Measurements from ENCODE around the gene CHST8.

Gene CHST8

GRCh38 chr19:33719366-33720154 lies 97.8 kb downstream of the CHST8 start:
- DNase-seq = no peak

GRCh38 chr19:33720155-33720493 lies 98.4 kb downstream of the CHST8 start:
- DNase-seq = no peak

GRCh38 chr19:33720691-33721682 lies 99.2 kb downstream of the CHST8 start:
- DNase-seq = no peak

GRCh38 chr19:33721735-33722297 lies 100.1 kb downstream of the CHST8 start:
- no peak for DNase-seq

- no peak for DNase-seq
Observed at GRCh38 chr19:33722456-33723239, 100.9 kb downstream of the CHST8 start.

GRCh38 chr19:33723512-33723911 lies 101.8 kb downstream of the CHST8 start:
- no peak for DNase-seq

- DNase-seq = no peak
Observed at GRCh38 chr19:33724021-33724720, 102.4 kb downstream of the CHST8 start.

- no peak for DNase-seq
Observed at GRCh38 chr19:33724721-33725060, 102.9 kb downstream of the CHST8 start.

GRCh38 chr19:33725567-33725966 lies 103.8 kb downstream of the CHST8 start:
- no peak for DNase-seq

GRCh38 chr19:33726756-33727155 lies 105.0 kb downstream of the CHST8 start:
- DNase-seq = no peak

- no peak for DNase-seq
Observed at GRCh38 chr19:33727331-33727998, 105.7 kb downstream of the CHST8 start.

GRCh38 chr19:33728141-33728540 lies 106.4 kb downstream of the CHST8 start:
- no peak for DNase-seq

- no peak for DNase-seq
Observed at GRCh38 chr19:33730858-33731607, 109.3 kb downstream of the CHST8 start.

- no peak for DNase-seq
Observed at GRCh38 chr19:33731881-33732280, 110.1 kb downstream of the CHST8 start.

- DNase-seq = no peak
Observed at GRCh38 chr19:33734913-33735312, 113.2 kb downstream of the CHST8 start.

- no peak for DNase-seq
Observed at GRCh38 chr19:33736158-33736557, 114.4 kb downstream of the CHST8 start.

GRCh38 chr19:33736787-33737186 lies 115.0 kb downstream of the CHST8 start:
- no peak for DNase-seq

GRCh38 chr19:33737681-33738371 lies 116.1 kb downstream of the CHST8 start:
- no peak for DNase-seq

- peak; percentile 13 for DNase-seq
Observed at GRCh38 chr19:33740811-33741396, 119.2 kb downstream of the CHST8 start.

- no peak for DNase-seq
Observed at GRCh38 chr19:33745297-33745696, 123.5 kb downstream of the CHST8 start.

Measured in CD4-positive, alpha-beta T cell treated with Interleukin-6 for 4 hours (primary cell).